ENCODE results near the gene RNF10.
"Not testable (repeated sequence)": the region's sequence is repeated elsewhere in the genome, so short reads cannot be mapped to it uniquely, and the experiment has no call there.

RNF10 gene

DNA sequence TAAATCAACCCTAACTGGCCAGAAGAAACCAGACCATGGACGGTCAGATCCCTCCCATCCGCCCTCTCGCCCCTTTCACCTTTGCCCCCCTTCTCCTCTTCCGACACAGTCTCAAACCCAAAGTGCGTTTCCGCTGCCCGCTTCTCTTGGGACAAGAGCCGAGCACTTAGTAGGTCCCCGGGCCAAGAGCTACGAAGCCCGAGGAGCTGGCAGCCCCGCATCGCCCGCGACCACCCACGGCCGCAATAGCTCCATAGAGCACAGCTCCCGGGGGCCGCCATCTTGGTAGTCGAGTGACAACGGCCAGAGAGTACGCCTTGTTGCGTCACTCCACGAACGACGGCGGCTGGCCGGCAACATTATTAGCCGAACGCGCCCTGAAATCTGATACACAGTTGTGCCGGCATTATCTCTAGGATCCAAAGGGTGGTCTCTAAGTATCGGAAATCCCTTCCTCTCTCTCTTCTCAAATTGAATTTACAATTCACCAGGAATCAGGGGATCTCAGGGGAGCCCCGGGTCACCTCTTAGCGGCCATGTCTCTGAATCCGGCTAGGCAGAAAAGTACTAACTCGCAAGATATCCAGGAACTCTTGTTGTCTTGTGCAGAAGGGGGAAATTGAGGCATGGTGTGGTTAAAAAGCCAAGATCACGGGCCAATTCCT is 5.2 kb upstream of the RNF10 start, which contains the start of gene COQ5:
COQ5 (minus strand) TSS at position 298 of the 665 bp plus-strand sequence; CDS start at position 281, 17 bp downstream.
- Histone ChIP-seq H3K9me3 (ENCODE audit: control insufficient read depth in 2 of 2, low read length in 2 of 2) (no peaks in the 10 kb centered on the region), H3K27ac (ENCODE audit: low read depth in 2 of 2, low read length in 2 of 2) (peak within 1 kb of the TSS; percentile 84 to 89), H3K4me1 (ENCODE audit: control insufficient read depth in 2 of 2, insufficient read depth in 2 of 2, low read length in 2 of 2) (peaks cover 6 to 7% of the 10 kb centered on the region in 2 donors), H3K36me3 (ENCODE audit: control insufficient read depth in 2 of 2, insufficient read depth in 2 of 2, low read length in 2 of 2) (no peaks in the 10 kb centered on the region), H3K4me3 (ENCODE audit: low read length in 2 of 2) (peak within 1 kb of the TSS; percentile 88 to 96), H3K27me3 (ENCODE audit: control insufficient read depth in 2 of 2, insufficient read depth in 2 of 2, low read length in 2 of 2) (no peaks in the 10 kb centered on the region), H3K9ac (ENCODE audit: low read depth in 1 of 2, low read length in 2 of 2) (peak within 1 kb of the TSS; percentile 96)

DNA sequence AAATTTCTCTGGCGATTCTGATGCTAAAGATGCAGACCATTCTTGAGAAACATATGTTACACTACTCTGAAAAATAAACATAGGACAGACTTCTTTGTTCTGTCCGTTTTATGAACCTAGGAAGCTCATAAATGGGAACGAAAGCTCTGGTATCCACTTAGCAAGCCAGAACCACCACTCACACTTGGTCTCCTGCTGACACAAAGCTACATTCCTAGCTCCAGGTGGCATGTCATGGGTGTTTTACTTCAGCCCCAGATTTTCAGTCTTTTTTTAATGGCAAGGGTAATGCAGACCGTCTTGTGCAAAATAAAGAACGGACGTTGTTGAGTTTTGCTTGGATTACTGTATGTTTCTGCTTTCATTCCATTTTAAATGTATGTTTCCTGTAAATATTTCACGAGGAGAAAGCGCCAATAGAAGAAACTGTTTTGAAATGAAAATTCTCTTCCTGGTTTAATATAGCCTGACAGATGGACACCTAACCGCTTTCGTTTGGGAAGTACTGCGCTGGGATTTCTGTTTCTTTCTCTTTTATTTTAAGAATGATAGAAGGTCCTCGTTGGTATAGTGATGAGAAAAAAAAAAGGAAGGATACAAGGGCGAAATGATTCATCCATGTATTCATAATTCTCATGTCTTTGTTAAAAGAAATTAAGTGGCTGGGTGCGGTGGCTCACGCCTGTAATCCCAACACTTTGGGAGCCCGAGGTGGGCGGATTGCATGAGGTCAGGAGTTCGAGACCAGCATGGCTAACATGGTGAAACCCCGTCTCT is 4.3 kb upstream of the RNF10 start:
- peaks cover 6 to 7% of the 10 kb centered on the region in 2 donors for H3K4me1 ChIP-seq (ENCODE audit: control insufficient read depth in 2 of 2, insufficient read depth in 2 of 2, low read length in 2 of 2)
- no peaks in the 10 kb centered on the region for H3K9me3 ChIP-seq (ENCODE audit: control insufficient read depth in 2 of 2, low read length in 2 of 2)
- peak overlapping the region; percentile 84 to 89 for H3K27ac ChIP-seq (ENCODE audit: low read depth in 2 of 2, low read length in 2 of 2)
- H3K27me3 ChIP-seq (ENCODE audit: control insufficient read depth in 2 of 2, insufficient read depth in 2 of 2, low read length in 2 of 2), result no peaks in the 10 kb centered on the region
- peak overlapping the region; percentile 88 to 96 for H3K4me3 ChIP-seq (ENCODE audit: low read length in 2 of 2)
- peak overlapping the region; percentile 96 for H3K9ac ChIP-seq (ENCODE audit: low read depth in 1 of 2, low read length in 2 of 2)
- no peaks in the 10 kb centered on the region for H3K36me3 ChIP-seq (ENCODE audit: control insufficient read depth in 2 of 2, insufficient read depth in 2 of 2, low read length in 2 of 2)

DNA sequence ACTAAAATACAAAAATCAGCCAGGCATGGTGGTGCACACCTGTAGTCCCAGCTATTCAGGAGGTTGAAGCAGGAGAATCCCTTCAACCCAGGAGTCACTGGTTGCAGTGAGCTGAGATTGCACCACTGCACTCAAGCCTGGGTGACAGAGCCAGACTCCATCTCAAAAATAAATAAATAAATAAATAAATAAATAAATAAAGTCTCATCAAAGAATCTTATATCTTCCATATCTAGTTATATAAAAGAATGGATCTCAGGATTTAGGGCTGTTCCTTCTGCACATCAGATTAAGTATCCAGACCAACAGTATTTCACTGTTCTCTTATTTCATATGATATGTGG is 3.8 kb upstream of the RNF10 start:
- peak overlapping the region in 1 of 2 donors; percentile 96 for H3K9ac ChIP-seq (ENCODE audit: low read depth in 1 of 2, low read length in 2 of 2)
- H3K4me1 ChIP-seq (ENCODE audit: control insufficient read depth in 2 of 2, insufficient read depth in 2 of 2, low read length in 2 of 2), result peaks cover 7 to 11% of the 10 kb centered on the region in 2 donors
- H3K27ac ChIP-seq (ENCODE audit: low read depth in 2 of 2, low read length in 2 of 2), result peak overlapping the region; percentile 84 to 89
- H3K27me3 ChIP-seq (ENCODE audit: control insufficient read depth in 2 of 2, insufficient read depth in 2 of 2, low read length in 2 of 2); H3K36me3 ChIP-seq (ENCODE audit: control insufficient read depth in 2 of 2, insufficient read depth in 2 of 2, low read length in 2 of 2); H3K9me3 ChIP-seq (ENCODE audit: control insufficient read depth in 2 of 2, low read length in 2 of 2): not testable (repeated sequence)
- peak overlapping the region; percentile 88 to 96 for H3K4me3 ChIP-seq (ENCODE audit: low read length in 2 of 2)

DNA sequence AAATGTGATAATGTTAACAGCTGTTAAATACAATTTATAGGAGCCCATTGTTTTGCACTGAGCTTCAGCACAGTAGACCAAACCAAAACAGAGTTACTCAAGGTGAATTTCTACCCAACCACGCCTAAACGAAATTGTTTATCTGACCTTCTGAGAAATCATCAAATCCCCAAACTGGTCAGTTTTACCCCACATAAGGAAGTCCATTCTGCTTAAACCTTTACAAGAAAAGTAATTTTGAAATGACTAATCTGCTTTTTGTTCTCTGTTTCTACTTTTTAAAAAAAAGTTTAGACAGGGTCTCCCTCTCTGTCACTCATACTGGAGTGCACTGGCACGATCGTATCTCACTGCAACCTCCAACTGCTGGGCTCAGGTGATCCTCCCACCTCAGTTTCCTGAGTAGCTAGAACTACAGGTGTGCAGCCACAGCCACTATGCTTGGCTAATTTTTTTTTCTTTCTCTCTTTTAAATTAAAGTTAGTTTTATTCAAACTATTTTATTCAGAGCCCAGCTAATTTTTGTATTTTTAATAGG is 1.4 kb upstream of the RNF10 start:
- Histone ChIP-seq H3K27me3 (ENCODE audit: control insufficient read depth in 2 of 2, insufficient read depth in 2 of 2, low read length in 2 of 2) (no peaks in the 10 kb centered on the region), H3K9ac (ENCODE audit: low read depth in 1 of 2, low read length in 2 of 2) (no peak overlapping the region), H3K27ac (ENCODE audit: low read depth in 2 of 2, low read length in 2 of 2) (no peak overlapping the region), H3K4me3 (ENCODE audit: low read length in 2 of 2) (no peak overlapping the region), H3K9me3 (ENCODE audit: control insufficient read depth in 2 of 2, low read length in 2 of 2) (no peaks in the 10 kb centered on the region), H3K4me1 (ENCODE audit: control insufficient read depth in 2 of 2, insufficient read depth in 2 of 2, low read length in 2 of 2) (peaks cover 26 to 33% of the 10 kb centered on the region in 2 donors), H3K36me3 (ENCODE audit: control insufficient read depth in 2 of 2, insufficient read depth in 2 of 2, low read length in 2 of 2) (no peaks in the 10 kb centered on the region)

DNA sequence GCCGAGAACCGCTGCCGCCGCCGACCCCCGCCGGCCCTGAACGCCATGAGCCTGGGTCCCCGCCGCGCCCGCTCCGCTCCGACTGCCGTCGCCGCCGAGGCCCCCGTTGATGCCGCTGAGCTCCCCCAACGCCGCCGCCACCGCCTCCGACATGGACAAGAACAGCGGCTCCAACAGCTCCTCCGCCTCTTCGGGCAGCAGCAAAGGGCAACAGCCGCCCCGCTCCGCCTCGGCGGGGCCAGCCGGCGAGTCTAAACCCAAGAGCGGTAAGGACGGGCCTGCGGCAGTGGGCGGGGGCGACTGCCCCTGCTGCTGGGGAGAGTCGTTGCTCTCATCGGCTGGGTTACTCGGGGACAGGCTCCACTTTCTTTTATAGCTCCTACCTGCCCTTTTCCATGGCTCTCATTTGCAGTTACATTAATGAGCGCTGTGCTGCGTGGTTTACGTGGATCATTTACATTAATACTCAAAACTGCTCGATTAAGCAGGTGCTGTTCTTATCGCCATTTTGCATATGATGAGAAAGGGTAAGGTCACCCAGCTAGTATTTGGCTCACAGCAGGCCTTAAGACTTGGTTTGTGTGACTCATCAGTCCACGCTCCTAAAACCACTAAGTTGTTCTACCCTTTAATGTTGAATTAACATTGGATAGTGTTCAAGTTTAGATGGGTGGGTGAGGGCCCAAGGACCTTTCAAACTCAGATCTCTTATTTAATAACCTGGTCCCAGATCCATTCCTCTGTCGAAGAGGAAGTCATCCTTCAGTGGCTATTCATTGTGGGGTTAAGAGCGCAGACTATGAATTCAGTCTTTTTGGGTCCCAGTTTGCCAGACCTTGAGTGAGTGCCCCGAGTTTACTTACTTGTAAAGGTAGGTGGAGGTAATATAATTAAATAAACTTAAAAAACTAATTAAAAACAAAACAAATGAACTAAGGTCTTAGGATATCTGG is 823 bp downstream of the RNF10 start:
- Histone ChIP-seq H3K36me3 (ENCODE audit: control insufficient read depth in 2 of 2, insufficient read depth in 2 of 2, low read length in 2 of 2) (peaks cover 0 to 3% of the 10 kb centered on the region in 2 donors), H3K9ac (ENCODE audit: low read depth in 1 of 2, low read length in 2 of 2) (peak overlapping the region; percentile 89 to 96), H3K27me3 (ENCODE audit: control insufficient read depth in 2 of 2, insufficient read depth in 2 of 2, low read length in 2 of 2) (no peaks in the 10 kb centered on the region), H3K4me3 (ENCODE audit: low read length in 2 of 2) (peak overlapping the region; percentile 91 to 98), H3K9me3 (ENCODE audit: control insufficient read depth in 2 of 2, low read length in 2 of 2) (no peaks in the 10 kb centered on the region), H3K4me1 (ENCODE audit: control insufficient read depth in 2 of 2, insufficient read depth in 2 of 2, low read length in 2 of 2) (peaks cover 33 to 47% of the 10 kb centered on the region in 2 donors), H3K27ac (ENCODE audit: low read depth in 2 of 2, low read length in 2 of 2) (peak overlapping the region; percentile 93 to 94)

DNA sequence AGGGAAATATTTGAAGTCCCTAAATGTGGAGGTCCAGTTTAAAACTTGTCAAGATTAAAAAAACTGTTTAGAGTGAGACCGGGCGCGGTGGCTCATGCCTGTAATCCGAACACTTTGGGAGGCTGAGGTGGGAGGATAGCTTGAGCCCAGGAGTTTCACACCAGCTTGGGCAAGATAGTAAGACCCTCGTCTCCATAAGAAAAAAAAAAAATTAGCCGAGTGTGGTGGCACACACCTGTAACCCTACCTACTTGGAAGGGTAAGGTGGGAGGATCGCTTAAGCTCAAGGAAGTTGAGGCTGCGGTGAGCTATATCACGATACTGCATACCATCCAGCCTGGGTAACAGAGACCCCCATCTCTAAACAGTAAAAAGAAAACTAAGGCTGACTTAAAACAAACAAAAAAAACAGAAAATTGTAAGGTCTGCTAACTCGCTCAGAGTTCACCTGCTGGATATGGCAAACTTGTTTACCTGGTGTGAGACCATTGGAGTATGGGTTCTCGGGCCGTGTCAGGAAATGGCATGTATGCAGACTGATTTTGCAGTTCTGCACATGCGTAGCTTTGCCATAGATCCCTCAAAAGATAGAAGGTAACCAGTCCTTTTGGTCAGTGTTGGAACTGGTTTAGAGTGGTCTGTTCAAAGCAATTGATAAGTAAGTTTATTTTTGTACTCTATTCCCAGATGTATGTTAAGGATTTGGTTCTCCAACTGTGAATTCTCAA is 2.1 kb downstream of the RNF10 start:
- no peaks in the 10 kb centered on the region for H3K9me3 ChIP-seq (ENCODE audit: control insufficient read depth in 2 of 2, low read length in 2 of 2)
- peak overlapping the region; percentile 91 to 98 for H3K4me3 ChIP-seq (ENCODE audit: low read length in 2 of 2)
- H3K27ac ChIP-seq (ENCODE audit: low read depth in 2 of 2, low read length in 2 of 2), result peak overlapping the region; percentile 93 to 94
- no peaks in the 10 kb centered on the region for H3K27me3 ChIP-seq (ENCODE audit: control insufficient read depth in 2 of 2, insufficient read depth in 2 of 2, low read length in 2 of 2)
- peaks cover 33 to 50% of the 10 kb centered on the region in 2 donors for H3K4me1 ChIP-seq (ENCODE audit: control insufficient read depth in 2 of 2, insufficient read depth in 2 of 2, low read length in 2 of 2)
- H3K9ac ChIP-seq (ENCODE audit: low read depth in 1 of 2, low read length in 2 of 2), result peak overlapping the region; percentile 27 to 96
- H3K36me3 ChIP-seq (ENCODE audit: control insufficient read depth in 2 of 2, insufficient read depth in 2 of 2, low read length in 2 of 2), result peaks cover 3 to 10% of the 10 kb centered on the region in 2 donors

DNA sequence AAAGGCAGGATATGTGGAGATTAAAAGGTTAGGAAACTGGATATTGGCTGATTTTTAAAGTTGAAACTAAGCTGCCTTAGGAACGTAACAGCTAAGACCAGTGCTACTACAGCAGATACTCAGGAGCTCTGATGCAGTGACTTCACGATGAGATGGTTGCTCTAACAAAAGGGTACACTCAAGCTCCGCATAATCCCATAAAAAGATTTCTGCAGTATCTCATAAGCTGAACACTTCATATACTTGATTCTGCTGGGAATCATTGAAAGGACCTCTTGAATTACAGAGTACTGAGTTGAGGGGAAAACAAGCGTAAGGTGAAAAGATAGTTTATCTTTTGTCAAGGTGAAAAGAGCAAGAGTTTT is 3.7 kb downstream of the RNF10 start:
- Histone ChIP-seq H3K36me3 (ENCODE audit: control insufficient read depth in 2 of 2, insufficient read depth in 2 of 2, low read length in 2 of 2) (peaks cover 5 to 18% of the 10 kb centered on the region in 2 donors), H3K9ac (ENCODE audit: low read depth in 1 of 2, low read length in 2 of 2) (peak overlapping the region; percentile 1 to 13), H3K9me3 (ENCODE audit: control insufficient read depth in 2 of 2, low read length in 2 of 2) (no peaks in the 10 kb centered on the region), H3K4me3 (ENCODE audit: low read length in 2 of 2) (peak overlapping the region; percentile 49 to 54), H3K4me1 (ENCODE audit: control insufficient read depth in 2 of 2, insufficient read depth in 2 of 2, low read length in 2 of 2) (peaks cover 36 to 50% of the 10 kb centered on the region in 2 donors), H3K27ac (ENCODE audit: low read depth in 2 of 2, low read length in 2 of 2) (peak overlapping the region; percentile 71 to 80), H3K27me3 (ENCODE audit: control insufficient read depth in 2 of 2, insufficient read depth in 2 of 2, low read length in 2 of 2) (no peaks in the 10 kb centered on the region)

DNA sequence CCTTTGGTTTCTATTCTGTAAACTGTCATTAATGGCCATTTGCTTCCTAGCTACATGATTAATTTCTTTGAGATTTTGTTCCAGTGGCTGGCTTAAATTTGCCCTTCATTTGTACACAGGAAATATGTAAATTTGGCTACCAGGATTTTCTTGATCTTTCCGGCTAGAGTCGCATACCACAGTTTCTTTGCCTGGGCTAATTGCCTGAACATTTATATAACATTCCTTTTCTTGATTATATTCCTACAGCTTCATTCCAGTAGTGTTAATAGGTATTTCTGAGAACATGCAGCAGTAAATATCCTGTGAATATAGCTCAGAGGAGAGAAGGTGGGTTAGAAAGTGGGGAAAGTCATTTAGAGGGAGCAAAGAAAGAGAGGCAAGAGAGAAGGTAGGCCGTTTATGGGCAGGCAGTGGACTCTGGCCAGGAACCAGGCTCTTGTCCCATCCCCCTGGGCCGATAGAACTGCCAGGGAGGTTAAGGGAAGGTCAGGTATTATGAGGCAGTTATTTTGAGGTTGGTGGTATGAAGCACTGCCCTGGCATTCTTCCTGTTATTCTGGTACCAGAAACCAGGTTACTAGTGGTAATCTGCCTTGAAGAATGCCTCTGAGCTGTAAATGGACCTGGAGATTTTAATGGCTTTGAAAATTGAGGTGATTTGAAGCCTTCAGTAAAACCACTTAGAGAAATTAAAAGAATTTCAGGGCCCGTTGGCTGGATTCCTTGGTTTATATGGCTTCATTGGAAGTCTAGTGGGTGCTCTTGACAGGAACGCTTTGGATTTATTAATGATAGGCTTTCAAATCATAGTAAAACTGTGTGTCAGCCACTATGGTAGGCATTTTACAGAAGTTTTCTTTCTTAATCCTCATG is 4.4 kb downstream of the RNF10 start:
- peaks cover 7 to 19% of the 10 kb centered on the region in 2 donors for H3K36me3 ChIP-seq (ENCODE audit: control insufficient read depth in 2 of 2, insufficient read depth in 2 of 2, low read length in 2 of 2)
- peaks cover 36 to 50% of the 10 kb centered on the region in 2 donors for H3K4me1 ChIP-seq (ENCODE audit: control insufficient read depth in 2 of 2, insufficient read depth in 2 of 2, low read length in 2 of 2)
- no peaks in the 10 kb centered on the region for H3K27me3 ChIP-seq (ENCODE audit: control insufficient read depth in 2 of 2, insufficient read depth in 2 of 2, low read length in 2 of 2)
- H3K27ac ChIP-seq (ENCODE audit: low read depth in 2 of 2, low read length in 2 of 2), result peak overlapping the region; percentile 71 to 80
- no peaks in the 10 kb centered on the region for H3K9me3 ChIP-seq (ENCODE audit: control insufficient read depth in 2 of 2, low read length in 2 of 2)
- H3K4me3 ChIP-seq (ENCODE audit: low read length in 2 of 2), result peak overlapping the region; percentile 49 to 60
- peak overlapping the region; percentile 13 to 41 for H3K9ac ChIP-seq (ENCODE audit: low read depth in 1 of 2, low read length in 2 of 2)

Data from mucosa of rectum (tissue), 2 donors.